Measurements from ENCODE around the gene SYNE2. TPM values are rescaled to one million over a fixed set of nuclear protein-coding genes. Genes with fewer than 3 reads are reported as not detected.

The SYNE2 gene
- total RNA-seq, 1 experiment from 2014 or later: 71.1 TPM

DNA sequence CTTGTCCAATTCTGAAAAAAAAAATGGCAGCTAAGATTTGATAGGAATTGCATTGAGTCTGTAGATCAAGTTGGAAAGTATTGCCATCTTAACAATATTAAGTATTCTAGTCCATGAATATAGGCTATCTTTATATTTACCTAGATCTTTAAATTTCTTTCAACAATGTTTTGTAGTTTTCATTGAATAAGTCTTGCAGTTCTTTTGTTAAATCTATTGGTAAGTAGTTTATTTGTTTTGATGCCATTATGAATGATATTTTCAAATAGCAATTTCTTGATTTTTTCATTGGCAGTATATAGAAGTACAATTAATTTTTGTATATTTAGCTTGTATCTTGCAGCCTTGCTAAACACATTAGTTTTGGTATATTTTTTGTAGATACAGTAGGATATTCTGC, 71.6 kb downstream of the SYNE2 start:
- peaks cover 21% of the 10 kb centered on the region for H3K4me1 Mint-ChIP-seq
- peaks cover 11% of the 10 kb centered on the region for H3K36me3 Mint-ChIP-seq
- H3K27ac Mint-ChIP-seq: no peak overlapping the region
- DNase-seq (ENCODE audit: low spot score) (no peak), ATAC-seq (no peak)
- no peak for TF ChIP-seq ERG (CRISPR knock-in tag; IDR thresholded peaks at IDR 0.05)
- no peak for TF ChIP-seq USF2 (CRISPR knock-in tag; IDR thresholded peaks at IDR 0.05)
- no peak for TF ChIP-seq GABPB1 (CRISPR knock-in tag; IDR thresholded peaks at IDR 0.05)
- TF ChIP-seq, protein P1, sequence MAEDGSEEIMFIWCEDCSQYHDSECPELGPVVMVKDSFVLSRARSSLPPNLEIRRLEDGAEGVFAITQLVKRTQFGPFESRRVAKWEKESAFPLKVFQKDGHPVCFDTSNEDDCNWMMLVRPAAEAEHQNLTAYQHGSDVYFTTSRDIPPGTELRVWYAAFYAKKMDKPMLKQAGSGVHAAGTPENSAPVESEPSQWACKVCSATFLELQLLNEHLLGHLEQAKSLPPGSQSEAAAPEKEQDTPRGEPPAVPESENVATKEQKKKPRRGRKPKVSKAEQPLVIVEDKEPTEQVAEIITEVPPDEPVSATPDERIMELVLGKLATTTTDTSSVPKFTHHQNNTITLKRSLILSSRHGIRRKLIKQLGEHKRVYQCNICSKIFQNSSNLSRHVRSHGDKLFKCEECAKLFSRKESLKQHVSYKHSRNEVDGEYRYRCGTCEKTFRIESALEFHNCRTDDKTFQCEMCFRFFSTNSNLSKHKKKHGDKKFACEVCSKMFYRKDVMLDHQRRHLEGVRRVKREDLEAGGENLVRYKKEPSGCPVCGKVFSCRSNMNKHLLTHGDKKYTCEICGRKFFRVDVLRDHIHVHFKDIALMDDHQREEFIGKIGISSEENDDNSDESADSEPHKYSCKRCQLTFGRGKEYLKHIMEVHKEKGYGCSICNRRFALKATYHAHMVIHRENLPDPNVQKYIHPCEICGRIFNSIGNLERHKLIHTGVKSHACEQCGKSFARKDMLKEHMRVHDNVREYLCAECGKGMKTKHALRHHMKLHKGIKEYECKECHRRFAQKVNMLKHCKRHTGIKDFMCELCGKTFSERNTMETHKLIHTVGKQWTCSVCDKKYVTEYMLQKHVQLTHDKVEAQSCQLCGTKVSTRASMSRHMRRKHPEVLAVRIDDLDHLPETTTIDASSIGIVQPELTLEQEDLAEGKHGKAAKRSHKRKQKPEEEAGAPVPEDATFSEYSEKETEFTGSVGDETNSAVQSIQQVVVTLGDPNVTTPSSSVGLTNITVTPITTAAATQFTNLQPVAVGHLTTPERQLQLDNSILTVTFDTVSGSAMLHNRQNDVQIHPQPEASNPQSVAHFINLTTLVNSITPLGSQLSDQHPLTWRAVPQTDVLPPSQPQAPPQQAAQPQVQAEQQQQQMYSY (CRISPR knock-in tag; IDR thresholded peaks at IDR 0.05): no peak
- no peaks in the 10 kb centered on the region for H3K27me3 Mint-ChIP-seq (ENCODE audit: low read depth)
- CTCF ChIA-PET: no interaction called here
- POLR2A ChIA-PET: no interaction called here
- peaks cover 6% of the 10 kb centered on the region for H3K9me3 Mint-ChIP-seq
- no peak overlapping the region for H3K4me3 Mint-ChIP-seq

- no peaks in the 10 kb centered on the region for H3K27me3 Mint-ChIP-seq (ENCODE audit: low read depth)
- H3K4me3 Mint-ChIP-seq: no peak overlapping the region
- TF ChIP-seq, protein P2, sequence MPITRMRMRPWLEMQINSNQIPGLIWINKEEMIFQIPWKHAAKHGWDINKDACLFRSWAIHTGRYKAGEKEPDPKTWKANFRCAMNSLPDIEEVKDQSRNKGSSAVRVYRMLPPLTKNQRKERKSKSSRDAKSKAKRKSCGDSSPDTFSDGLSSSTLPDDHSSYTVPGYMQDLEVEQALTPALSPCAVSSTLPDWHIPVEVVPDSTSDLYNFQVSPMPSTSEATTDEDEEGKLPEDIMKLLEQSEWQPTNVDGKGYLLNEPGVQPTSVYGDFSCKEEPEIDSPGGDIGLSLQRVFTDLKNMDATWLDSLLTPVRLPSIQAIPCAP (CRISPR knock-in tag; IDR thresholded peaks at IDR 0.05): no peak
- no peak for TF ChIP-seq ZNF532 (CRISPR knock-in tag; IDR thresholded peaks at IDR 0.05; ENCODE audit: borderline replicate concordance)
- no peak for TF ChIP-seq AR (CRISPR knock-in tag; IDR thresholded peaks at IDR 0.05)
- TF ChIP-seq JUN (CRISPR knock-in tag; IDR thresholded peaks at IDR 0.05): no peak
- TF ChIP-seq CREM (CRISPR knock-in tag; IDR thresholded peaks at IDR 0.05): no peak
- no peak for TF ChIP-seq SOX15 (CRISPR knock-in tag; IDR thresholded peaks at IDR 0.05)
- TF ChIP-seq, protein P3, sequence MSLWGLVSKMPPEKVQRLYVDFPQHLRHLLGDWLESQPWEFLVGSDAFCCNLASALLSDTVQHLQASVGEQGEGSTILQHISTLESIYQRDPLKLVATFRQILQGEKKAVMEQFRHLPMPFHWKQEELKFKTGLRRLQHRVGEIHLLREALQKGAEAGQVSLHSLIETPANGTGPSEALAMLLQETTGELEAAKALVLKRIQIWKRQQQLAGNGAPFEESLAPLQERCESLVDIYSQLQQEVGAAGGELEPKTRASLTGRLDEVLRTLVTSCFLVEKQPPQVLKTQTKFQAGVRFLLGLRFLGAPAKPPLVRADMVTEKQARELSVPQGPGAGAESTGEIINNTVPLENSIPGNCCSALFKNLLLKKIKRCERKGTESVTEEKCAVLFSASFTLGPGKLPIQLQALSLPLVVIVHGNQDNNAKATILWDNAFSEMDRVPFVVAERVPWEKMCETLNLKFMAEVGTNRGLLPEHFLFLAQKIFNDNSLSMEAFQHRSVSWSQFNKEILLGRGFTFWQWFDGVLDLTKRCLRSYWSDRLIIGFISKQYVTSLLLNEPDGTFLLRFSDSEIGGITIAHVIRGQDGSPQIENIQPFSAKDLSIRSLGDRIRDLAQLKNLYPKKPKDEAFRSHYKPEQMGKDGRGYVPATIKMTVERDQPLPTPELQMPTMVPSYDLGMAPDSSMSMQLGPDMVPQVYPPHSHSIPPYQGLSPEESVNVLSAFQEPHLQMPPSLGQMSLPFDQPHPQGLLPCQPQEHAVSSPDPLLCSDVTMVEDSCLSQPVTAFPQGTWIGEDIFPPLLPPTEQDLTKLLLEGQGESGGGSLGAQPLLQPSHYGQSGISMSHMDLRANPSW (CRISPR knock-in tag; conservative IDR thresholded peaks at IDR 0.05; ENCODE audit: low read depth): no peak
- CTCF ChIA-PET: interaction anchor here (1.1 to 1.2 kb wide), 2 partner anchors 35 to 41 kb away, joined by 3 to 4 read pairs; no protein-coding TSS in a partner anchor
- peaks cover 10% of the 10 kb centered on the region for H3K9me3 Mint-ChIP-seq
- H3K36me3 Mint-ChIP-seq: peaks cover 14% of the 10 kb centered on the region
- H3K27ac Mint-ChIP-seq: no peak overlapping the region
- DNase-seq (ENCODE audit: low spot score) (no peak), ATAC-seq (no peak)
- peaks cover 21% of the 10 kb centered on the region for H3K4me1 Mint-ChIP-seq
- POLR2A ChIA-PET: no interaction called here
These were observed 73.8 kb downstream of the SYNE2 start for GRCh38 chr14:63926641-63927040.
